ENCODE results near the gene FAM20B.
"Not testable (repeated sequence)": the region's sequence is repeated elsewhere in the genome, so short reads cannot be mapped to it uniquely, and the experiment has no call there.

Gene FAM20B, protein sequence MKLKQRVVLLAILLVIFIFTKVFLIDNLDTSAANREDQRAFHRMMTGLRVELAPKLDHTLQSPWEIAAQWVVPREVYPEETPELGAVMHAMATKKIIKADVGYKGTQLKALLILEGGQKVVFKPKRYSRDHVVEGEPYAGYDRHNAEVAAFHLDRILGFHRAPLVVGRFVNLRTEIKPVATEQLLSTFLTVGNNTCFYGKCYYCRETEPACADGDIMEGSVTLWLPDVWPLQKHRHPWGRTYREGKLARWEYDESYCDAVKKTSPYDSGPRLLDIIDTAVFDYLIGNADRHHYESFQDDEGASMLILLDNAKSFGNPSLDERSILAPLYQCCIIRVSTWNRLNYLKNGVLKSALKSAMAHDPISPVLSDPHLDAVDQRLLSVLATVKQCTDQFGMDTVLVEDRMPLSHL

GRCh38 chr1:179025125-179025974 lies at the start of gene FAM20B:
Gene FAM20B, plus strand, starts transcription at chr1:179025894. Its CDS starts 17,954 bp downstream, at chr1:179043848.
- peak; percentile 82 to 89 for DNase-seq

DNA sequence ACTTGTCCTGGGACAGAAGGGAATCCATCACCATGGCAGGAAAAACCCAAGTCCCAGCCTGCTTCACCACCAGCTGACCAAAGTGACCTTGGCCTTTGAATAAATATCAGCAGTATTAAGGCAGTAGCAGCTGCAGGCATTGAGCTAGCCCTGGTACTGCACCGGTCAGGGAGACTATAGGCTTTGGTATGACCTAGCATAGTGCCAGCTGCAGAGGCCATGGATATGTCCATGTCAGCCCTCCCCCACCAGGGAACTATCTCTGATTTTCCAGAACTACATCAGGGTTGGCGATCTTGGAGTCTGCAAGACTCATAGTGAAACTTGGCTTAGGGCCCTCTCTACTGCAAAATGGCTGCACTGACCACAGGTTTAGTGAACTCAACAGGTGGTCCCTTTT lies 49.2 kb upstream of the FAM20B start:
- no peak for DNase-seq

GRCh38 chr1:178986204-178986603 lies 39.5 kb upstream of the FAM20B start:
- no peak for DNase-seq

DNA sequence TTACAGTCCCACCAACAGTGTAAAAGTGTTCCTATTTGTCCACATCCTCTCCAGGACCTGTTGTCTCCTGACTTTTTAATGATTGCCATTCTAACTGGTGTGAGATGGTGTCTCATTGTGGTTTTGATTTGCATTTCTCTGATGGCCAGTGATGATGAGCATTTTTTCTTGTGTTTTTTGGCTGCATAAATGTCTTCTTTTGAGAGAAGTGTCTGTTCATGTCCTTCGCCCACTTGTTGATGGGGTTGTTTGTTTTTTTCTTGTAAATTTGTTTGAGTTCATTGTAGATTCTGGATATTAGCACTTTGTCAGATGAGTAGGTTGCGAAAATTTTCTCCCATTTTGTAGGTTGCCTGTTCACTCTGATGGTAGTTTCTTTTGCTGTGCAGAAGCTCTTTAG lies 37.5 kb upstream of the FAM20B start:
- DNase-seq = not testable (repeated sequence)

DNA sequence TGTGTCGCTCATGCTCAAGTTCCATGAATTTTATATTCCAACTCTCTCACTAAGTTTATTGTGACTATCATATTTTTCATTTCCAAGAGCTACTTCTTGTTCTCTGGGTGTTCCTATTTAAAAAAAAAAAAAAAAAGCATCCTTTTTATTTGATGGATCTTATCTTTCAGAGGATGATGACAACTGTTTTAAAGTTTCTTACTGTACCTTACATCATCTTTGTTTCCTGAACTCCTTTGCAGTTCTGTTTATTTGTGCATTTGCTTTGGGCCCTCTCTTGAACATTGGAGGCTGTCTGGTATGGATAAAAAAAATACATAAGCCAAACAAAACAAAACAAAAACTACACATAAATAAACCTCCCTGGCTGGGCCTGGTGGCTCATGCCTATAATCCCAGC lies 32.1 kb upstream of the FAM20B start:
- DNase-seq = no peak

DNA sequence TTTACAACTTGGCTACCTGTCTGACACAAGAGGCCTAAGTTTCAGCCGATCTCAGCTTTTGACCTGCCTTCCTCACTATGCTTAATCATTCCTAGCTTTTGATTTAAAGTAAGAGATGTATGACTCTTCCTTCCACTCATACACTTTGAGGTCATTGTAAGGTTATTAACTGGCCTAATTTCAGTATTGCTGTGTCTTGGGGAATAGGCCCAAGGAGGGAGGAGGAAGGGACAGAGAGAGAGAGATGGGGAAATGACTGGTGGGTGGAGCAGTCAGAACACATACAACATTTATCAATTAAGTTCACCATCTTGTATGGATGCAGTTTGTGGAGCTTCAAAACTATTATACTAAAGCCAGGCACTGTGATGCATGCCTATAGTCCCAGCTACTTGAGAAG lies 28.3 kb upstream of the FAM20B start:
- DNase-seq = no peak

- DNase-seq = no peak
Observed at GRCh38 chr1:178998295-178998694, 27.4 kb upstream of the FAM20B start.

GRCh38 chr1:178999061-178999460 lies 26.6 kb upstream of the FAM20B start:
- no peak for DNase-seq

DNA sequence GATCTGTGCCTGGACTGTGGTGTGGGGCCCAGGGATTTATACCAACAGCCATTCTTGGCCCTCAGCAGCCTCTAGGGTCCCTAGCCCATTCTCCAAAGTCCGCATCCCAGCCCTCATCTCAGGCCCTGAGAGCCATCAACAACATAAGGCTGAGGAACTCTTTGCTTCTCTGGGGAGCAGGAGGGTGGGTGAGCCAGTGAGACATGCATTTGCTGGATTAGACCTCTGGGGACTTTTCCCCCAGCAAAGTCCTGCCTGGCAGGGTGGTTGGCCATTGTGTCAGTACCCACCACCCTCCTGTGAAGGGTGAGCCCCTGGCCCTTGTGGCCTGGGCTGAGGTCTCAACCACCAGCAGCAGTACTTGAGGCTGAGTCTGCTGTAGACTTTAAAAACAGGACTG lies 24.2 kb upstream of the FAM20B start:
- no peak for DNase-seq

- DNase-seq = not testable (repeated sequence)
Observed at GRCh38 chr1:179002064-179002463, 23.6 kb upstream of the FAM20B start.

GRCh38 chr1:179002552-179003345 lies 22.9 kb upstream of the FAM20B start:
- DNase-seq = peak; percentile 49 to 66

- no peak for DNase-seq
Observed at GRCh38 chr1:179003512-179004066, 22.1 kb upstream of the FAM20B start.

- no peak for DNase-seq
Observed at GRCh38 chr1:179007233-179007632, 18.5 kb upstream of the FAM20B start.

DNA sequence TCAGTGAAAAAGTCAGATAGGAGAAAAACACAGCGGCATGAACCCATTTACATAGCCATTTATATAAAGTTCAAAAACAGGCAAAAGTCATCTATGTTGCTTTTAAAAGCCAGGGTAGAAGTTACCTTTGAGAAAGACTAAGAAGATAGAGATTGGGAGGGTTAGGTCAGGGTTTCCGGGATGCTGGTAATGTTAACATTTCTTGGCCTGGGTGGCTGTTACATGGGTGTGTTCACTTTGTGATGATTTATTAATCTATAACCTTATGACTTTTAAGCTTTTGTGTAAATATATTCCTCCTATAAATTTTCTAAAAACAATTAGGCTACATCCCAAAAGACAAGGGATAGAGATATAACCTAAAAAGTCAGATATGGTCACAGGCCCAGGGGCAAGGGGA lies 15.0 kb upstream of the FAM20B start:
- DNase-seq = no peak

DNA sequence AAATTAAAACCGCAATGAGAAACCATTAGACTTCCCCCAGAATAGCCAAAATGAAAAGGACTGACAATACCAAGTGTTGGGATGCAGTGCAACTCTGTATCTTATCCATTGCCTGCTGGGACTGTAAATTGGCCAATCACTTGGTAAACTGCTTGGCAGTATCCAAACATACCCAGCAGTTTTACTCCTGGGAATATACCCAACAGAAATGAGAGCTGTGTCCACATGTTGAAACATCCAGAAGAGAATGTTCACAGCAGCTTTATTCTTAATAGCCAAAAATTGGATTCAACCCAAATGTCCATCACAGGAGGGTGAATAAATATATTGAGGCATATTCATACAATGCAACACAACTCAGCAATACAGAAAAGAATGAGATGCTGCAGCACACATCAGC lies 13.7 kb upstream of the FAM20B start:
- no peak for DNase-seq

DNA sequence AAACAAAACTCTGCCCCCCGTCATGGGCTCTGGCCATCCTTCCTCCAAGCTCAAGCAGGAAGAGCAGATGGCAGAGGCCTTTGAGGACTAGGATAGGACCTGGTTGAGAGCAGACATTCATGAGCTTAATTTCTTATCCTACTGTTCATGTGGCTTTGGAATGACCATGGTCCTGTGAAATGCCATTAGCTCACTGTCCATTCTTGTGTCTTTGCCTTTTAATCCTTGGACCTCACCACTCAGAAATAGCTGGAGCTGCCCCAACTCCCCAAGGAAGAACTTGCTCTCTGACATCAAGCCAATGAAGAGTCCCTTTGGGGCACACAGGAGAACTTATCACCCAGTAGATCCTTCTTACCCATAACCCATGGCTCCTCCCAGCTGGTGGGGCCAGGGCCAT lies 11.6 kb upstream of the FAM20B start:
- DNase-seq = no peak

GRCh38 chr1:179015396-179015795 lies 10.3 kb upstream of the FAM20B start:
- DNase-seq = no peak

- peak; percentile 25 to 30 for DNase-seq
Observed at GRCh38 chr1:179016706-179017382, 8.8 kb upstream of the FAM20B start.

DNA sequence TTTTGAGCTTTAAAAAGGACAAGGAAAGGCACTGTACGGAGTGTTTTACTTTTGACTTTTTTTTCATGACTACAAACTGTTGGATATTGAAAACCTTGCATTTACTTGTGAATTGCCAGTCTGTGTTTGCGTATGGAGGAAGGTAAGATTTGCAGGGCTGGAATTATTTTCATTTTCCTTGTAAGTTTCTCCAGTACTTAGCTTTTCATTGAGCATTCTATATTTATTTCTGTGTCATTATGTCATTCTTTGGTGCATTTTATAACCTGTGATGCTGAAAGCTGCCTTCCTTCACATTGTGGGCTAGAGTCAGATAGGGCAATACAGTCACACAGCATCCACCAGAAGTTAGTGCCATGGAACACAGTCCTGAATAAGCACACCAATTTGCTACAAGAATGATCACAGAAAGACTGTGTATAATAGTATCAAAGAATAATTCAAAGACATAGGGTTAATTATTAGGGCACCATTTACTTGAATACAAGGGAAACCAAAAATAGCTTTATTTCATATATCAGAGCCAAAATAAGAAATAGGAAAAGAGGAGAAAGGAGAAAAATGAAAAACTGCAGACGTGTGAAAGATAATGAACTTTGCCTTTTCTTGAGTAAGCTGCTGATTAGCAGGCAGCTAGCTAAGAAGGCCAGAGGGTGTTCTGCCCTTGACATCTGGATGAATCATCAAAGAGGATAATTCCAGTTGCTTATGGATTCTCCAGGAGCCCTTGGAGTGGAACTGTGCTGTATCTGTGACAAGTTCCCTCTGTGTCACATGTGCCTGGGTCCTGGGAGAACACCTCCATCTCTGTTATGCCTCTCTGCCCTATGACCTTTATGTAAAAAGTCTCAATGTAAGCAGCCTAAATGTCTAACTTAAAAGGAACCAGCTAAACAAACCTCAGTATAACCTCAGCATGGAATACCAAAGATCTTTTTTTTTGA lies 8.0 kb upstream of the FAM20B start:
- DNase-seq = no peak

DNA sequence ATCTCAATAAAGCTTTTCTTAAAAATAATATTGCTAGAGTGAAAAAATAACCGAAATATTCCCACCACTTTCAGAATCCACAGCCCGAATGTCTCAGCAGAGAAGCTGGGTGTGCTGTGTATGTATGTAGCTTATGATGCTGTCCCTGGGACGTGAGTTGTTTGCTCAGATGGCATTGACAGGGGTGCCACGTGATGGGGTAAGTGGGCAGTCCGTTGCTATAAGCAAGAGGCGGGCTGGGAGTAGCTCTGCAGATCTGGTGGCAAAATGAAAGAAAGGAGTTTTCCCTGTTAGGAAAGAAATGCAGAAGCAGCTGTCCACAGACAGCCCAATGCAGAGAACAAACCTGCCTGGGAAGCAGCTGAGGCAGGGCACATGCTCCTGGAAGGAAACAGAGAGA lies 3.8 kb upstream of the FAM20B start:
- no peak for DNase-seq
